ENCODE data around the gene UBE2G2.

The UBE2G2 gene

GRCh38 chr21:44751186-44751798 lies 50.3 kb downstream of the UBE2G2 start:
- no peak for DNase-seq (ENCODE audit: low read depth in 2 of 2)

GRCh38 chr21:44750675-44751025 lies 51.0 kb downstream of the UBE2G2 start:
- DNase-seq (ENCODE audit: low read depth in 2 of 2) = no peak

GRCh38 chr21:44749759-44750674 lies 51.6 kb downstream of the UBE2G2 start:
- DNase-seq (ENCODE audit: low read depth in 2 of 2) = no peak

- DNase-seq (ENCODE audit: low read depth in 2 of 2) = no peak
These were observed 52.4 kb downstream of the UBE2G2 start for GRCh38 chr21:44749116-44749758.

GRCh38 chr21:44748621-44749020 lies 53.0 kb downstream of the UBE2G2 start:
- DNase-seq (ENCODE audit: low read depth in 2 of 2) = no peak

- no peak for DNase-seq (ENCODE audit: low read depth in 2 of 2)
These were observed 59.0 kb downstream of the UBE2G2 start for GRCh38 chr21:44742418-44743153.

GRCh38 chr21:44741921-44742320 lies 59.7 kb downstream of the UBE2G2 start:
- no peak for DNase-seq (ENCODE audit: low read depth in 2 of 2)

GRCh38 chr21:44740742-44741141 lies 60.9 kb downstream of the UBE2G2 start:
- DNase-seq (ENCODE audit: low read depth in 2 of 2) = no peak

- no peak for DNase-seq (ENCODE audit: low read depth in 2 of 2)
These were observed 62.3 kb downstream of the UBE2G2 start for GRCh38 chr21:44739316-44739715.

- no peak for DNase-seq (ENCODE audit: low read depth in 2 of 2)
These were observed 63.0 kb downstream of the UBE2G2 start for GRCh38 chr21:44738621-44739020.

- DNase-seq (ENCODE audit: low read depth in 2 of 2) = no peak
These were observed 63.8 kb downstream of the UBE2G2 start for GRCh38 chr21:44737706-44738354.

GRCh38 chr21:44736291-44737004 lies 65.2 kb downstream of the UBE2G2 start:
- DNase-seq (ENCODE audit: low read depth in 2 of 2) = no peak

GRCh38 chr21:44735821-44736220 lies 65.8 kb downstream of the UBE2G2 start:
- DNase-seq (ENCODE audit: low read depth in 2 of 2) = no peak

GRCh38 chr21:44734841-44735240 lies 66.8 kb downstream of the UBE2G2 start:
- no peak for DNase-seq (ENCODE audit: low read depth in 2 of 2)

GRCh38 chr21:44734026-44734745 lies 67.4 kb downstream of the UBE2G2 start:
- DNase-seq (ENCODE audit: low read depth in 2 of 2) = no peak

GRCh38 chr21:44732956-44733355 lies 68.7 kb downstream of the UBE2G2 start:
- no peak for DNase-seq (ENCODE audit: low read depth in 2 of 2)

- DNase-seq (ENCODE audit: low read depth in 2 of 2) = no peak
These were observed 69.4 kb downstream of the UBE2G2 start for GRCh38 chr21:44732263-44732662.

GRCh38 chr21:44730951-44731579 lies 70.6 kb downstream of the UBE2G2 start:
- no peak for DNase-seq (ENCODE audit: low read depth in 2 of 2)

GRCh38 chr21:44730028-44730395 lies 71.6 kb downstream of the UBE2G2 start:
- DNase-seq (ENCODE audit: low read depth in 2 of 2) = no peak
